HG02610 (cell line): ENCODE data around the gene HID1.

Source experiments
- ATAC-seq: cut with Tn5 transposase; IDR thresholded peaks from one replicate; pipeline ENCODE4 v1.9.1; 2021; ENCODE audit warnings: mild to moderate bottlenecking, moderate library complexity; ENCODE audit not compliant: unreplicated experiment

The HID1 gene

GRCh38 chr17:74903671-74904070 is 68.9 kb downstream of the HID1 start:
- ATAC-seq: no peak

- ATAC-seq: no peak
Observed at GRCh38 chr17:74903034-74903433, 69.5 kb downstream of the HID1 start.

GRCh38 chr17:74901353-74902135 is 71.0 kb downstream of the HID1 start:
- no peak for ATAC-seq
